Ramos (cell line): ENCODE data around the gene SEC16A.

Source experiments
- in situ Hi-C: fragments of 300-500 bp; cut with MboI; formaldehyde crosslinking; loops from one replicate; pipeline ENCODE4 v1.14.3; 2022; ENCODE audit warnings: low sequenced_read_pairs; ENCODE audit not compliant: unreplicated experiment

SEC16A gene

DNA sequence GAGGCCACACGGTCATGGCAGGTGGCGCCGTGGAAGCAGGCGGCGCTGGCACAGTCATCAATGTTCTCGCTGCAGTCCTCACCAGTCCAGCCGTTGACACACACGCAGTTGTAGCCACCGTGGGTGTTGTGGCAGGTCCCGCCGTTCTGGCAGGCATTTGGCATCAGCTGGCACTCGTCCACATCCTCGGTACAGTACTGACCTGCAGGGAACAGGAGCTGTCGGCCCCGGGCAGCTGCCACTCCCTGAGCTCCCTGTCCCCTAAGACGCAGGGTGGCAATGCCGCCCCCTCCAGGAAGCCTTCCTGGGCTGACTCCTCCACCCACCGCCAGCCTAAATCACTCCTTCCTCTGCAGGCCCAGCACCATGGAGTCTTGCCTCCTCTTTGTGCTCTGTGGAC lies 35.8 kb upstream of the SEC16A start:
- in situ Hi-C loops: no loop called here

DNA sequence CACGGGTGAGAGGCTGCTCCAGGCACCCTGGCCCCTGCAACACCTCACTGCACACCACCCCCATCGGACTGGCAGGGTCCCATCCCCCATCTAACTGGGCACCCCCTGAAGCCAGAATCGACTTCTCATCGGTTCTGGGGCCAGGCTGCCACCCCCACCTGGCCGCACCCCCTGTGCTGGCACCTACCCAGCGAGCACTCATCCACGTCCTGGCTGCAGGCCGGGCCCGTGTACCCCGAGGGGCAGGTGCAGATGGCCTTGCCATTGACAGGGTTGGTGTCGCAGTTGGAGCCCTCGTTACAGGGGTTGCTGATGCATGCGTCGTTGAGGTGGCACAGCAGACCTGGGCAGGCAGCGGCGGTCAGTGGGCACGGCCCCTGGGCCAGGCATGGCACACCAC lies 35.1 kb upstream of the SEC16A start:
- in situ Hi-C loops: no loop called here

DNA sequence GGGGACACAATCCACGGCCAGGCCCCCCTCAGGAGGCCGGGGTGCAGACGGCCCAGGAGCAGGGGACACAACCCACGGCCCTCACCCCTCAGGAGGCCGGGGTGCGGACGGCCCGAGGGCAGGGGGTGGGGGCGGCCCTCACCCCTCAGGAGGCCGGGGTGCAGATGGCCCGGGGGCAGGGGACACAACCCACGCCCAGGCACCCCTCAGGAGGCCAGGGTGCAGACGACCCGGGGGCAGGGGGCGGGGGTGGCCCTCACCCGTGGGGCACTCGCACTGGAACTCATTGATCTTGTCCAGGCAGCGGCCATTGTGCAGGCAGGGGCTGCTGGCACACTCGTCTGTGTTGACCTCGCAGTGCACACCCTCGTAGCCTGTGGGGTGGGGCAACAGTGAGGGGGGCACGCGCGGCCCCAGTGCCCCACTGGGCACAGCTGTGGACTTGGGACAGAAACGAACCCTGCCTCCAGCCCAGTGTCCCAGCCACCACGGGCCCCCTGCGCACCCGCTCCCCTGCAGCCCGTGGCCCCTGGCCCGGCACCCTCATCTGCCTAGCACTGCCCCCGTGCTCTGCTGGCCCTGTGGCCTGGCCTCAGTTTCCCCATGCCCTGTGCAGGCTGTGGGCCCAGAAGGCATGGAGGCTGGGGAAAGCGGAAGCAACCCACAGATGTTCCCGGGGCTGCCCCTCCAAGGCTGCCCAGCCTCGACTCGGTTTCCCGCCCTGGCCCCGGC lies 34.3 kb upstream of the SEC16A start:
- in situ Hi-C loops: no loop called here

DNA sequence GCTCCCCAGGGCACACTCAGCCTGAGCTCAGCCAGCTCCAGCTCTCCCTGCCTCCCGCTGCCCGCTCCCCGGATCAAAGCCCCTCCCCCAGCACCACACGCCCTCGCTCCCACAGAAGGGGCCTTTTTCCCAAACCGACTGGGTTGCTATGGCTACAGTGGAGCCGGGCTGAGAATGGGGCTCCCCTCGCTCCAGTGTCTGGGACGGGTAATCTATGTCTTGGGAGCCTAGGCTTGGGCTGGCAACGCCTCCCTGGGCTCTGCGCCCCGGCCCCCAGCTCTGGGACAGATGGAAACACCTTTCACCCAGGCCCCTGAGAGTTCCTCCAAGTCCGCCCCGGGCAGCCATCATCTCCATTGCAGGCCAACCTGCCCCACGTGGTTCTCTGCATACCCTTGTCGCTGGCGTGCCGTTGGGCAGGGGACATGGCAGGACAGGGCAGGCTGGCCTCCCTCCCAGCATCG lies 33.4 kb upstream of the SEC16A start:
- in situ Hi-C loops: no loop called here

DNA sequence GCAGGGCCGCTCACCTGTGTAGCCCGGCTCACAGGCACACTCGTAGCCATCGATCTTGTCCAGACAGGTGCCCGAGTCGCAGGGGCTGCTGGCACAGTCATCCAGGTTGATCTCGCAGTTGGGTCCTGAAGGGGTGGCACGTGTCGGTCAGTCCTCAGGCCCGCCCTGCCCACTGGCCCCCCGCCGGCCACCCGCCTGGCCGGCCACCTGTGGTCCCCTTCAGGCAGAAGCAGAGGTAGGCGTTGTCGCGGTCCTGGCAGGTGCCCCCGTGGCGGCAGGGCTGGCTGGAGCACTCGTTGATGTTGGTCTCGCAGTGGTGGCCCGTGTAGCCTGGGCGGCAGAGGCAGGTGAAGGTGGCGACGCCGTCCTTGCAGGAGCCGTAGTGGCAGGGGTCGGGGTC lies 32.4 kb upstream of the SEC16A start:
- in situ Hi-C loops: no loop called here

DNA sequence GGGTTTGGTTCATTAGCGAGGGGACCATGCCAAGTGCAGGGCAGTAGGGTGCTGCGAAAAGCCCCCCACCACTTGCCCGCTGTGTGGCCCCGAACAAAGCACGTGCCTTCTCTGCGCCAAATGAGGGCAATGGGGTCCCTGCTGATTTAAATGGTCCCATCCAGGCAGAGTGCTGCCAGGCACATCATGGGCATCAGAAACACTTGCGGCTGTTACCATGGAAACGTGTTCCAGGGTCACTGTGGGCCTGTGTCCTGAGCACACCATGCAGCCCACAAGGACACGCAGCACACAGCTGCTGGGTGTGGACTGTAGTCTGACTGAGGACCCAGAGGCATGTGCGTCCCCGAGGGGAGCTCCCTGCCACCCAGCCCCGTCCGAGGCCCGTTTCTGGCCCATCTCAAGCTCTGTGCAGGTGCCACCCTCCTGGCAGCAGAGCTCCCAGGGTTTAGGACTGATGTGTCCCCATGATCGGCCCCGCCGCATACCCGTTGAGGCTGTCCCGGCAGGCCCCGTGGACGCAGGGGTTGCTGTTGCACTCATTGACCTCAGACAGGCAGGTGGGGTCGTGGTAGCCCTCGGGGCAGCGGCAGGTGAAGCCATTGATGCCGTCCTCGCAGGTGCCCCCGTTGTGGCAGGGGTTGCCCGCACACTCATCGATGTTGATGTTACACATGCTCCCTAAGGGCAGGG lies 31.3 kb upstream of the SEC16A start:
- in situ Hi-C loops: no loop called here

DNA sequence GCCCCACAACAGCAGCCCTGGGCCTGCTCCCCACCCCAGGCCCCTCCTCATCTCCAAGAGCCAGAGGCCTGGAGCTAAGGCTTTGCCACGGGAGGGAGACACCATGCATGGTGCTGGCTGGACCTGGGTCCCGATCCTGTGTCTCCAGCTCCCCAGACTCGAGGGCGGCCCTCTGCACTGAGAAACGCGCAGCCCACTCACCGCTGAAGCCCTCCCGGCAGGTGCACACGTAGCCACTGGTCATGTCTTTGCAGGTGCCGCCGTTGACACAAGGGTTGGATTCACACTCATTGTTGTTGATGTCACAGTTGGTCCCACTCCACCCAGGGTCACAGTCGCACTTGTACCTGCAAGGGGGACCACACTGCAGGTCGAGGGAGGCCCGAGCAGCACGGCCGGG lies 30.4 kb upstream of the SEC16A start:
- in situ Hi-C loops: no loop called here

DNA sequence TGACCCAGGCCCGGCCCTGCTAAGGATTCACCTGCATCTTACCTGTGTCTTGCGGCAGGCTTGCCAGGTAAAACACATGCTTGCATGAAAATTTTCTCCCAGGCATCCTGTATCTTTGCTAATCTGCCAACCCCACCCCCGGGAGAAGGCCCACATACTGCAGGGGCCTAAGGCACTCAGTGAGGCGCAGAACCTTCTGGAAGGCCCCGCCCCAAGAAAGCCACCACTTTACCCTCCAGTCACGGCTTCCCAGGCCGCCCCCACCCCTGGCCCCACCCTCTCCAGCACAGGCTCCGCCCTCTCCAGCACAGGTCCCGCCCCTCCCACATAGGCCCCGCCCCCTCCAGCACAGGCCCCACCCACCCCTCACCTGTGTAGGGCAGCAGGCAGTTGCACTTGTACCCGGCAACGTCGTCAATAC lies 29.8 kb upstream of the SEC16A start:
- in situ Hi-C loops: no loop called here

DNA sequence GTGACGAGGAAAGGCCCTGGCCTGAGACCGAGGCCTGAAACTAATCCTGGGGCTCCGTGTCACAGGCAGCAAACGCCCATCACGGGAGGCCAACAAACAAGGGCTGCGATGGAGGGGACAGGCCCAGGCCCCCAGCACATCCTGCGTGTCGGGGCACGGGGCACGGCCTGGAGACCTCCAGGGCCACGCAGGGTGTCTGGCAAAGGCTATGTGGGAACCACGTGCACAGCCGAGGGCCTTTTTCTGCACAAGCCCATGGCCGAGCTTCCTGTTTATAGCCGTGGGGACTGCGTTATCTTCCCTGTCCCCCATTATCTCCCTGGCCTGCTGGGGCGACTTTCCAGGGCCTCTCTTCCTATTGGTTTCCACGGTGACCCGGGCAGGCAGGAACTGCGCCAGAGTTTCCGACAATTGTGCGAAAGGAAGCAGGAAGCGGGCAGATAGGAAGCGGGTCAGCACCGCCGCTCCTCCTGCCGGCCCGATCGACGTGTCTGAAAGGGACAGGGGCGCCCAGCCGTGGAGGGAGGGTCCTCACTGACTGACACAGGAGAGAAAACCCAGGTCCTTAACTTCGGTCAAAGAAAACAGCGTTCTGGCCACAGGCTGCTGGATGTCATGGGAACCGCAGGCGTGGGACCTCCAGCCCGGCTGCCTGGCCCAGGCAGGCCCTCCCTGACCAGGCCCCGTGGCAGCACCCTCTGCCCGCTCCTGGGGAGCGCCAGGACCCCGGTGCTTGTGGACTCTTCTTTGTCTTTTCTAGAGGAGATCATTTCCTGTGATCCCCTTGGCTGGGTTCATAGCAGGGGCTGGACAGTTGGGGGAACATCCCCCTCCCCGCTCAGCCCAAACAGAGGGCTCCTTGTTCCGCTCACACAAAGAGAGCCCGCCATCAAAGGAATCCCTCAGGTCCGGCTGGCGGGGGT lies 29.1 kb upstream of the SEC16A start:
- in situ Hi-C loops: no loop called here

DNA sequence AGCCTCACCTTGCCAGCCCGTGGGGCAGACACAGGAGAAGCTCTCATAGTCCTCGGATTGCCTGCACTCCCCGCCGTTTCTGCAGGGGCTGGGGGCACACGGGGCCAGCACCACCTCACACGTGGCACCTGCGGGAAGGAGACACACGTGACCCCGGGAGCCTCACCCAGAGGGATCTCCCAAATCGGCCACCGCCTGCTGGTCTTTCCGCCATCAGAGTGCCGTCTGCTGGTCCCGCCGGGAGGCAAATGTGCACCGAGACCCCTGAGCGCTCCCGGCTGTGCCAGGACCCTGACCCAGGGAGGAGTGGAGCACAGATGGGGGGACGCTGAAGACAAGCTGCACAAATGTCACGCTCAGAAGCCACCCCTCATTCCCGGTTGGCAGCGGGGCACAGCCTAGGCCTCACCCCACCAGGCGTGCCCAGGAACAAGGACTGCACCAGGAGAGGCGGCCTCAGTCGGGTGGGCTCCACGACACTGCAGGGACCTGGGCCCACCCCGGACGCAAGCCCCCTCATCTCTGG lies 28.4 kb upstream of the SEC16A start:
- in situ Hi-C loops: no loop called here

DNA sequence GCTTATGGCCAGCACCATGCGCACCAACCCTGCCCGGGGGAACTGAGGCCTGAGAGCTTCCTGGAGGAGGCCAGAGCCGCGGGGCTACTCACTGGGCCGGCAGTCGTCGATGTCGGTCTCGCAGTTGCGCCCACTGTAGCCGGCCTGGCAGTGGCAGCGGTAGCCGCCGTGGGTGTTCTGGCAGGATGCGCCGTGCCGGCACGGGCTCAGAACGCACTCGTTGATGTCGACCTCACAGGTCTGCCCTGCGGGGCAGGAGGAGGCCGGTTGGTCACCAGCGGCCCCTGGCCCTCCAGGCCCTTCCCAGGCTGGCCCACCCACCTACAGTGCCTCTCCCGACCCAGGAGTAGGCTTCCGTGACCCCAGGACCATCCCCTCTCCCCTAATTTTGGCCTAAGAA lies 27.7 kb upstream of the SEC16A start:
- in situ Hi-C loops: no loop called here

DNA sequence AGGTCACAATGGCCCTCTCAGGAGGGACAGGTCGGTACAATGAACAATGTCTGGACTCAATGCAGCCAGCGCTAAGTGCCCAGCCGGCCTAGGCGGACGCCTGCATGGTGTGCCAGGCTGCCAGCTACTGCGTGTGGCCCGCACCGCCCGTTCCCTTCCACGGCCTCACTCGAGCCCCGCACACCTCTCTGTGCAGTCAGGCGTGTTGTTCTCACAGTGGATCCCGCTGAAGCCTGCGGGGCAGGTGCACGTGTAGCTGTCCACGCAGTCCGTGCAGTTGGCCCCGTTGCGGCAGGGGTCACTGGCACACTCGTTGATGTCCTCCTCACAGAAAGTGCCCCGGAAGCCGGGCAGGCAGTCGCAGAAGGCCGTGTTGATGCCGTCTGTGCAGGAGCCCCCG lies 26.7 kb upstream of the SEC16A start:
- in situ Hi-C loops: no loop called here

DNA sequence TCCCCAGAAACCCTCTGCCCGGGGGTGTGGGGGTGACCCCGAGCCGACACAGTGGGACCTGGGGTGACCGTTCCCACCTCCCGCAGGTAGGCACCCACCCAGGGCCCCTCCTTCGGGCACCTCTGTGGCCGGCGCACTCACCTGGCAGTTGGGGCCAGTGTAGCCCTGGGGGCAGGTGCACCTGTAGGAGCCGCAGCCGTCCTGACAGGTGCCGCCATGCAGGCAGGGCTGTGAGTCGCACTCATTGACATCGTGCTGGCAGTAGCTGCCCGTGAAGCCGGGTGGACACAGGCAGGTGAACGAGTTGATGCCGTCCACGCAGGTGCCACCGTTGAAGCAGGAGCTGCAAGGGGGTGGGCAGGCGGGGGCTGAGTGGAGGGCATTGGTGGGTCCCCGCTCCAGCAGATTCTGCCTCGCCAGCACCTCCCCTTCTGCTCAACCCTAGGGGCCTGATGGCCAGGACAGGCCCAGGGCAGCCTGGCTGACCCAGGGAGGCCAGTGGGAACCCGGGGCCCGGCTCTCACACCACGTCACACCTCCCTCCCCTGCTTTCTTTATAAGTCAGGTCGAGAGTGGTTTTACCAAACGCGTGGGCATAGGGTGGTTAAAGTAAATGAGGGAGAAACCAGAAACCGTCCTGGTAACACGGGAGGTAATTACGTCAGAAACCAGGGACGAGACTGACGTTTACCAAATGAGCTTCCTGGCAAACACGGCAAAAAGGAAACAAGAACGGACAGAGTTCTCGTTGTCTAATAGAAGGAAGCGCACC lies 26.1 kb upstream of the SEC16A start:
- in situ Hi-C loops: no loop called here

DNA sequence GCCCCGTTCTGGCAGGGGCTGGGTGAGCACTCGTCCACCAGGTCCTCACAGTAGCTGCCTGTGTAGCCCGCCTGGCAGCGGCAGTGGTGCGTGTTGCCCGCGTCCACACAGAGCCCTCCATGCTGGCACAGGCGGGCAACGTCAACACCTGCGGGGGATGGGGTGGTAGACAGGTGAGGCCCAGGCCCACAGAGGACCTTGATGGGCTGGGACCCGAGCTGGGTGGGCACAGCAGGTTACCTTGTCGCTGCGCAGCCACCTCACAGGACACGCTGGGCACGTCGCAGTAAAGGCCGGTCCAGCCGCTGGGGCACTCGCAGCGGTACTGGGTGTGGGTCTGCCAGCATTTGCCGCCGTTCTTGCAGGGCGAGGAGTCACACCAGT lies 25.1 kb upstream of the SEC16A start:
- in situ Hi-C loops: no loop called here

DNA sequence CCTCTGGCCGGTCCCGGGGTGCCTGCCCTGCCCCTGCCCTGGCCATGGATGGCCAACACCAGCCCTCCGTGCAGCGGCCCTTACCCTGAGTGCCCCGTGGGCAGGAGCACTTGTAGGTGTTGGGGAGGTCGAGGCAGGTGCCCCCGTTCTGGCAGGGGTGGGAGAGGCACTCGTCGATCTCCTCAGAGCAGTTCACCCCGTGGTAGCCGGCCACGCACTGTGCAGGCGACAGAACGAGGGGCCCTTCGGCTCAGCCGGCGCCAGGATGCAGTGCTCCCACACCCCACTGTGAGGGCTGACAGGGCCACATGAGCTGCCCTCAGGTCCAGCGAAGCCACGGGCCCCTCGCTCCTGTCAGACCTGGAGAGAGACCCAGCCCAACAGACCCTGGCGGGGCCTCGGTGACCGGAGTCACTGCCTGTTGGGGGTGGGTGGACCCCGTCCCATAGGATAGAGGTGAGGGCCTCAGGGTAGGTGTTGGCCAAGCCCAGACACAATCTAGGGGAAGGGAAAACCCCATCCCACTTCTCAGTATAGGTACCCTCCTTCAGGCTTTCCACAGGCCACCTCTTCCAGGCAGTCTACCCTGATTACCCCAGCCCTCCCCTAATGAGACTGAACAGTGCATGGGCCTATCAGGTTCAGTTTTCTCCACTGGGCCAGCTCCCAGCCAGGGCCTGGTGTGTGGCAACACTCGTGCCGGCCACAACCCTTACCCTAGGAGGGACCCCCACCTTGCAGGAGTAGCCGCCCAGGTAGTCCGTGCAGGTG lies 24.6 kb upstream of the SEC16A start:
- in situ Hi-C loops: no loop called here

DNA sequence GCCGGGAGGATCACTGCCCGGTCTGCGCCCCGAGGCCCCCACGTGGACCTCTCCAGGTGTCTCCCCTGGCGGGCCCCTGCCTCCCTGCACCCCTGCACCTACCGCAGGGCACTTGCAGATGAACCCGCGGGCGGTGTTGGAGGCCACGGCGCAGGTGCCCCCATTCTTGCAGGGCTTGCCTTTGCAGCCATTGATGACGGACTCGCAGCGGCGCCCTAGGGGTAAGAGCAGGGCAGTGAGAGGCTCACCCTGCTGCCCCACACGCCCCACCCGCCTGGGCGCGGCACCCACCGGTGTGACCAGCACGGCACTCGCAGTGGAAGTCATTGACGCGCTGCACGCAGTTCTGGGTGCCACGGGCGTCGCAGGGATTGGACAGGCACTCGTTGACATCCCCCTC lies 23.6 kb upstream of the SEC16A start:
- in situ Hi-C loops: no loop called here

DNA sequence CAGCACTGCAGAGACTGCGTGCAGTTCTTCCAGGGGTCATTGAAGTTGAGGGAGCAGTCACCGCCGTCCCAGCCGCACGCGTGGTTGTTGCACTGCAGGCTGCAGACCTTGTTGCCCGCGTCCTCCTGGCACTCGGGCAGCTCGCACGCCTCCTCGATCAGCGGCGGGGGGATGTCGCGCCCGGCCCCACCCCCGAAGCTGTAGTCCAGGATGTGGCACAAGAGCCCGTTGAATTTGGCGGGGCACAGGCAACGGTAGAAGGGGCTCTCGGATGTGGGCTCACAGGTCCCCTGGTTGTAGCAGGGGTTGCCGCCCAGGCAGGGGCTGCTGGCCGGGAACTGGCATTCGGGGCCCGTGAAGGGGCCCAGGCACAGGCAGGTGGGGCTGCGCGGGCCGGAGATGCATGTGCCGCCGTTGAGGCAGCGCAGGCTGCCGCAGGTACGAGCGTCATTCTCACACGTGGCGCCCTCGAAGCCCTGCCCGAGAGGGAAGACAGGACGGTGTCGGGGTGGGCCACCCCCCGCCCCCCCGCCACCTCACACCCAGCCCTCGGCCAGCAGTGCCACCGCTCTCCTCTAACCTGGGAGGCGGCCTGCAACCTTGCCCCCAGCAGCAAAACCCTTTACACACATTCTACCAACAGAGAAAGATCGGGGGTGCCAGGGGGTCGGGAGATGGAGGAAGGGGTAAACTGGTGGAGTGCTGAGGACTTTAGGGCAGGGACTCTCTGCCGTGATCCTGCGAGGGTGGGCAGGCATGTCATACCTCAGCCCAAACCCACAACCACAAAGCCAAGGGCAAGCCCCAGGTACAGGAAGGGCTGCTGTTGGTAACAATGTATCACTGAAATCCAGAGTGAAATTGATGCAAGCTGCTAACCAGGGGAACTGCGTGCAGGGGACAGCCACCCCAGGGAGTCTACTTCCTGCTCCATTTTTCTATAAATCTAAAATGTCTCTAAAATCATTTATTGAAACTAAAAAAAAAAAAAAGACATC lies 22.9 kb upstream of the SEC16A start:
- in situ Hi-C loops: no loop called here
